IgD-negative memory B cell (primary cell): ENCODE data around the gene SELENON. TPM values are rescaled to one million over a fixed set of nuclear protein-coding genes. Genes with fewer than 3 reads are reported as not detected.

Experiments used
- H3K27ac Mint-ChIP-seq, 3 donors: one replicate each; pipeline ENCODE4 v1.8.0; 2020 to 2022; ENCODE audit warnings: mild to moderate bottlenecking in 3 of 3, mixed read lengths in 3 of 3, moderate library complexity in 1 of 3
- H3K27me3 Mint-ChIP-seq: one replicate; pipeline ENCODE4 v1.8.0; 2021; ENCODE audit warnings: mixed read lengths
- H3K36me3 Mint-ChIP-seq: one replicate; pipeline ENCODE4 v1.8.0; 2020; ENCODE audit warnings: mild to moderate bottlenecking, mixed read lengths
- H3K4me1 Mint-ChIP-seq, 3 donors: one replicate each; pipeline ENCODE4 v1.8.0; 2020 to 2022; ENCODE audit warnings: mixed read lengths in 3 of 3, mild to moderate bottlenecking in 1 of 3
- H3K4me3 Mint-ChIP-seq, 4 donors: one replicate each; pipeline ENCODE4 v1.8.0; 2020 to 2022; ENCODE audit warnings: mild to moderate bottlenecking in 4 of 4, mixed read lengths in 4 of 4, moderate library complexity in 3 of 4
- H3K9me3 Mint-ChIP-seq, 3 donors: one replicate each; pipeline ENCODE4 v1.8.0; 2020 to 2021; ENCODE audit warnings: mixed read lengths in 3 of 3, mild to moderate bottlenecking in 1 of 3
- polyA plus RNA-seq: library from polyadenylated mRNA; unstranded; fragments of 300-500 nt; fragmentation: Illumina TruSeq; gene quantifications from one replicate; pipeline ENCODE4 v1.2.3, GENCODE V29; 2021

The SELENON gene
- polyA plus RNA-seq, 1 donor from 2014 or later = 1.2 TPM

GRCh38 chr1:25817840-25818501, 18.0 kb downstream of the SELENON start:
- H3K27me3 Mint-ChIP-seq = no peaks in the 10 kb centered on the region
- H3K9me3 Mint-ChIP-seq = no peaks in the 10 kb centered on the region
- H3K4me3 Mint-ChIP-seq = peak overlapping the region; percentile 47 to 98 (median 86)
- peak overlapping the region in 2 of 3 donors; percentile 9 to 87 for H3K27ac Mint-ChIP-seq
- H3K4me1 Mint-ChIP-seq = peaks cover 7 to 22% (median 17%) of the 10 kb centered on the region in 3 donors
- H3K36me3 Mint-ChIP-seq = no peaks in the 10 kb centered on the region

GRCh38 chr1:25818569-25818968, 18.6 kb downstream of the SELENON start:
- Mint-ChIP-seq H3K36me3 (no peaks in the 10 kb centered on the region), H3K9me3 (no peaks in the 10 kb centered on the region), H3K4me3 (peak overlapping the region; percentile 47 to 98 (median 86)), H3K4me1 (peaks cover 7 to 23% (median 17%) of the 10 kb centered on the region in 3 donors), H3K27ac (peak overlapping the region; percentile 87 to 93 (median 90)), H3K27me3 (no peaks in the 10 kb centered on the region)

GRCh38 chr1:25819491-25820246, 19.7 kb downstream of the SELENON start, which contains the start of gene MTFR1L:
MTFR1L (plus strand) TSS chr1:25819954; CDS start chr1:25823105, 3,151 bp downstream.
- H3K36me3 Mint-ChIP-seq = no peaks in the 10 kb centered on the region
- peak within 1 kb of the TSS; percentile 87 to 93 (median 90) for H3K27ac Mint-ChIP-seq
- no peaks in the 10 kb centered on the region for H3K9me3 Mint-ChIP-seq
- H3K4me1 Mint-ChIP-seq = peaks cover 7 to 25% (median 17%) of the 10 kb centered on the region in 3 donors
- H3K4me3 Mint-ChIP-seq = peak within 1 kb of the TSS; percentile 89 to 98 (median 97)
- H3K27me3 Mint-ChIP-seq = no peaks in the 10 kb centered on the region

- H3K36me3 Mint-ChIP-seq = no peaks in the 10 kb centered on the region
- H3K9me3 Mint-ChIP-seq = no peaks in the 10 kb centered on the region
- H3K27me3 Mint-ChIP-seq = no peaks in the 10 kb centered on the region
- H3K4me1 Mint-ChIP-seq = peaks cover 7 to 25% (median 17%) of the 10 kb centered on the region in 3 donors
- H3K4me3 Mint-ChIP-seq = peak overlapping the region; percentile 89 to 98 (median 97)
- H3K27ac Mint-ChIP-seq = peak overlapping the region; percentile 87 to 93 (median 90)
These were observed 20.5 kb downstream of the SELENON start for GRCh38 chr1:25820247-25821111.

- H3K9me3 Mint-ChIP-seq = no peaks in the 10 kb centered on the region
- peak overlapping the region in 2 of 3 donors; percentile 57 to 69 for H3K27ac Mint-ChIP-seq
- no peaks in the 10 kb centered on the region for H3K36me3 Mint-ChIP-seq
- peak overlapping the region; percentile 85 to 97 (median 91) for H3K4me3 Mint-ChIP-seq
- peaks cover 7 to 25% (median 17%) of the 10 kb centered on the region in 3 donors for H3K4me1 Mint-ChIP-seq
- no peaks in the 10 kb centered on the region for H3K27me3 Mint-ChIP-seq
These were observed 21.1 kb downstream of the SELENON start for GRCh38 chr1:25821112-25821476.

GRCh38 chr1:25821630-25822091, 21.7 kb downstream of the SELENON start:
- peak overlapping the region; percentile 63 to 96 (median 86) for H3K4me3 Mint-ChIP-seq
- H3K36me3 Mint-ChIP-seq = peaks cover 1% of the 10 kb centered on the region
- H3K4me1 Mint-ChIP-seq = peaks cover 7 to 25% (median 17%) of the 10 kb centered on the region in 3 donors
- no peaks in the 10 kb centered on the region for H3K27me3 Mint-ChIP-seq
- H3K9me3 Mint-ChIP-seq = no peaks in the 10 kb centered on the region
- H3K27ac Mint-ChIP-seq = no peak overlapping the region

- Mint-ChIP-seq H3K4me3 (no peak overlapping the region), H3K36me3 (peaks cover 5% of the 10 kb centered on the region), H3K27ac (no peak overlapping the region), H3K4me1 (peaks cover 6 to 17% (median 12%) of the 10 kb centered on the region in 3 donors), H3K9me3 (no peaks in the 10 kb centered on the region), H3K27me3 (no peaks in the 10 kb centered on the region)
These were observed 25.6 kb downstream of the SELENON start for GRCh38 chr1:25825605-25826004.

GRCh38 chr1:25826571-25826970, 26.6 kb downstream of the SELENON start:
- H3K4me3 Mint-ChIP-seq = no peak overlapping the region
- H3K4me1 Mint-ChIP-seq = peaks cover 0 to 8% (median 4%) of the 10 kb centered on the region in 3 donors
- no peak overlapping the region for H3K27ac Mint-ChIP-seq
- no peaks in the 10 kb centered on the region for H3K27me3 Mint-ChIP-seq
- peaks cover 5% of the 10 kb centered on the region for H3K36me3 Mint-ChIP-seq
- no peaks in the 10 kb centered on the region for H3K9me3 Mint-ChIP-seq

GRCh38 chr1:25828491-25828890, 28.5 kb downstream of the SELENON start:
- H3K9me3 Mint-ChIP-seq = no peaks in the 10 kb centered on the region
- no peak overlapping the region for H3K4me3 Mint-ChIP-seq
- H3K36me3 Mint-ChIP-seq = peaks cover 5% of the 10 kb centered on the region
- H3K4me1 Mint-ChIP-seq = peaks cover 0 to 3% (median 0%) of the 10 kb centered on the region in 3 donors
- H3K27me3 Mint-ChIP-seq = no peaks in the 10 kb centered on the region
- no peak overlapping the region for H3K27ac Mint-ChIP-seq

- Mint-ChIP-seq H3K27ac (no peak overlapping the region), H3K27me3 (no peaks in the 10 kb centered on the region), H3K4me3 (no peak overlapping the region), H3K4me1 (no peaks in the 10 kb centered on the region), H3K9me3 (no peaks in the 10 kb centered on the region), H3K36me3 (peaks cover 5% of the 10 kb centered on the region)
These were observed 29.1 kb downstream of the SELENON start for GRCh38 chr1:25829046-25829445.

GRCh38 chr1:25831569-25832196, 31.7 kb downstream of the SELENON start:
- no peaks in the 10 kb centered on the region for H3K27me3 Mint-ChIP-seq
- H3K4me1 Mint-ChIP-seq = peaks cover 0 to under 1% (median 0%) of the 10 kb centered on the region in 3 donors
- peaks cover 4% of the 10 kb centered on the region for H3K36me3 Mint-ChIP-seq
- no peak overlapping the region for H3K4me3 Mint-ChIP-seq
- H3K27ac Mint-ChIP-seq = peak overlapping the region in 1 of 3 donors; percentile 23
- H3K9me3 Mint-ChIP-seq = no peaks in the 10 kb centered on the region

- H3K27ac Mint-ChIP-seq = no peak overlapping the region
- peaks cover 0 to 3% (median under 1%) of the 10 kb centered on the region in 3 donors for H3K4me1 Mint-ChIP-seq
- no peak overlapping the region for H3K4me3 Mint-ChIP-seq
- no peaks in the 10 kb centered on the region for H3K27me3 Mint-ChIP-seq
- peaks cover 4% of the 10 kb centered on the region for H3K36me3 Mint-ChIP-seq
- no peaks in the 10 kb centered on the region for H3K9me3 Mint-ChIP-seq
These were observed 32.5 kb downstream of the SELENON start for GRCh38 chr1:25832336-25833037.

- H3K4me1 Mint-ChIP-seq = peaks cover 0 to 3% (median 1%) of the 10 kb centered on the region in 3 donors
- H3K9me3 Mint-ChIP-seq = no peaks in the 10 kb centered on the region
- no peak overlapping the region for H3K27ac Mint-ChIP-seq
These were observed 33.2 kb downstream of the SELENON start for GRCh38 chr1:25833158-25833557.

GRCh38 chr1:25834894-25835293, 34.9 kb downstream of the SELENON start:
- no peak overlapping the region for H3K27ac Mint-ChIP-seq

More at GRCh38 chr1:25833158-25833557, 33.2 kb downstream of the SELENON start:
- Mint-ChIP-seq H3K4me3 (no peak overlapping the region), H3K36me3 (no peaks in the 10 kb centered on the region), H3K27me3 (no peaks in the 10 kb centered on the region)

More at GRCh38 chr1:25834894-25835293, 34.9 kb downstream of the SELENON start:
- H3K9me3 Mint-ChIP-seq = no peaks in the 10 kb centered on the region
- peaks cover 2% of the 10 kb centered on the region for H3K36me3 Mint-ChIP-seq
- H3K27me3 Mint-ChIP-seq = no peaks in the 10 kb centered on the region
- H3K4me1 Mint-ChIP-seq = peaks cover 0 to 3% (median 1%) of the 10 kb centered on the region in 3 donors
- H3K4me3 Mint-ChIP-seq = no peak overlapping the region
